Pons (tissue), 1 donor: Measurements from ENCODE around the gene GRWD1.
"Not testable (repeated sequence)": the region's sequence is repeated elsewhere in the genome, so short reads cannot be mapped to it uniquely, and the experiment has no call there.

Experiments used
- DNase-seq: peaks from one replicate; pipeline ENCODE4 v3.0.0-alpha.2; 2016; ENCODE audit warnings: low spot score

Gene GRWD1

DNA sequence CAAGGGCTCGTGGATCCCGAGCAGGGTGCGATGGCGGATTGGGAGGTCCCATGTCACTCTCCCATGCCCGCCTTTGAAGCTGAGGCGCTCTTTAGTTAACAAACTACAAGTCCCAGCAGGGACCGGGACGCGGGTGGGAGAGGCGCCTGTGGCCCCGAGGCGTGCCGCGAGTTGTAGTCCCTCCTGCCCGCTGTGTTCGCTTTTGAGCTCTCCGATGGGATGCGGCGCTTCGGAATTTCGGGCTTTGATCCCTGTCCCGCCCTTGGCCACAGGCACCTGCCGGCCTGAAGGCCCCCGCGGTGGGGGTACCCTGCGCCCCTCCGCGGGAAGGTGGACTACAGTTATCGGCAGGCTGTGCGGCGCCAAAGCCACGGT is 34.4 kb downstream of the GRWD1 start:
- no peak for DNase-seq

DNA sequence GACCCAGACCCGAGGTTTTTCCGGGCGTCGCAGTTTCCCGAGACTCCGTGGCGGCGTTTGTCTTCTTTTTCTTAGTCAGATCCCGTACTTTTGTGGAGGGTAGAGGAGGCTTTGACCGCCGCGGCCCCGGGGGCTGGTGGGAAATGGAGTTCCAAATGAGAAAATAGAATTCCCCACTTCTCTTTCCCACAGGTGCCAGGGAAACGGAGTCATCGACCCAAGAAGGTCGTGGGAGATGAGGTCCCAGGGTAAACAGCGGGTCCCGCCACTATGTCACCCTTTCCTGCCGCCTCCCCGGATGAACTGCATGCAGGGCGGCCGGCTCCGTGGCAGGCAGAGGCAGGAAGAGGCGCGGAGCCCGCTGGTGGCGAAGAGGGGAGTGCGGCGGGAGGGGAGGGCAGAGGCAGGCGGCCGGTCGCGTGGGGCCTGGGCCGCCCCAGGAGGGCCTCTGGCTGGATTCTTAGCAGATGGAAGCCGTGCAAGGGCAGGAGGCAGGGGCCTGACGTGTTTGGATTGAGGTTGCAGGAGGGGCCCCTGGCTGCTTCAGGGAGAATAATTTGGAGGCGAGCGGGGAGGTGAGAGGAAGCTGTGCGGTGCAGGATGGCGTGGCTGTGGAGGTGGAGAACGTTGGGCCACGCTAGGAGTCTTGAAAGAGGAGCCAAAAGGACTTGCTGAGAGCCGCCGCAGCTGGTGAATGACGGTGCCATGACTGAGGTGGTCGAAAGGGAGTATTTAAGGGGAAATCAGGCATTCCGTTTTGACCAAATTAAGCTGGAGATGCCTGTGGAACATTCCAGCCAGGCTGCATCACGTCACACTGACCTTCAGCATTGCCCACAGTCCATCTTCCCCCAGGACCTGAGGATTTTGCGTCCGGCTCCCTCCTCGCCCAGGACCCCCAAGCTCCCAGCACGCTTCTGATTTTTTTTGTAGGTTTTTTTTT is 35.0 kb downstream of the GRWD1 start:
- DNase-seq = peak; percentile 31

DNA sequence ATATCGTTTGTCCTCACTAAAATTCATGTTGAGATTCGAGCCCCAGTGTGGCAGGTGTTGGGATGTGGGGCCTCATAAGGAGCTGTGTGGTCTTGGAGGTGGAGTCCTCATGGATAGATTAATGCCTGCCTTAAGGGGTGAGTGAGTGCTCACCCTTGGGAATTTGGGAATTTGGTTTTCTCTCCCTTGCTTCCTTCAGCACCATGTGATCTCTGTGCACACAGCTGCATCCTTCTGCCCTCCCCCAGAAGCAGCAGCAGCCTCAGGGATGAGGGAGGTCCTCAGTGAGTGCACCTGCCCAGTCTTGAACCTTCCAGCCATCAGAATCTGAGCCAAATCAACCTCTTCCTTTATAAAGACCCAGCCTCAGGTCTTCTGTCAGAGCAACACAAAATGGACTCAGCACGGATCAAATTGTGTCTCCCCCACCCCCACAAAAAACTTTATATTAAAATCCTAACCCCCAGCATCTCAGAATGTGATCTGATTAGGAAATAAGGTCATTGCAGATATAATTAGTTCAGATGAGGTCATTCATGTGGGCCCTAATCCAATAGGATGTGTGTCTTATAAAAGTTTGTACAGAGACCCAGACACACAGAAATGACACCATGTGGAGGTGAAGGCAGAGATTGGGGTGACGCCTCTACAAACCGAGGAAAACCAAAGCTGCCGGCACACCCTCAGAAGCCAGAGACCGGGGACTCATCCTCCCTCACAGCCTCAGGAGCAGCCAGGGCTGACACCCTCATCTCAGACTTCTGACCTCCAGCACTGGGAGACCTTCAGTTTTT is 36.3 kb downstream of the GRWD1 start:
- DNase-seq = no peak

DNA sequence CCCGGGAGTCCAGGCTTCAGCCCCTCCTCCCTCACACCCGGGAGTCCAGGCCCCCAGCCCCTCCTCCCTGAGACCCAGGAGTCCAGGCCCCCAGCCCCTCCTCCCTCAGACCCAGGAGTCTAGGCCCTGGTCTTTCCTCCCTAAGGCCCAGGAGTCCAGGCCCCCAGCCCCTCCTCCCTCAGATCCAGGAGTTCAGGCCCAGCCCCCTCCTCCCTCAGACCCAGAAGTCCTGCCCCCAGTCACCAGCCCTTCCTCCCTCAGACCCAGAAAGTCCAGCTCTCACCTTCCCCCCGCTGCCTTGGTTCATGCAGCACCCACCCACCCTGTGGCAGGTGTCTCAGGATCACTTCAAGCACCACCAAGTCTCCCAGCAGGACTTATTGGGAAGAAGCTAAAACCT is 37.5 kb downstream of the GRWD1 start:
- no peak for DNase-seq

DNA sequence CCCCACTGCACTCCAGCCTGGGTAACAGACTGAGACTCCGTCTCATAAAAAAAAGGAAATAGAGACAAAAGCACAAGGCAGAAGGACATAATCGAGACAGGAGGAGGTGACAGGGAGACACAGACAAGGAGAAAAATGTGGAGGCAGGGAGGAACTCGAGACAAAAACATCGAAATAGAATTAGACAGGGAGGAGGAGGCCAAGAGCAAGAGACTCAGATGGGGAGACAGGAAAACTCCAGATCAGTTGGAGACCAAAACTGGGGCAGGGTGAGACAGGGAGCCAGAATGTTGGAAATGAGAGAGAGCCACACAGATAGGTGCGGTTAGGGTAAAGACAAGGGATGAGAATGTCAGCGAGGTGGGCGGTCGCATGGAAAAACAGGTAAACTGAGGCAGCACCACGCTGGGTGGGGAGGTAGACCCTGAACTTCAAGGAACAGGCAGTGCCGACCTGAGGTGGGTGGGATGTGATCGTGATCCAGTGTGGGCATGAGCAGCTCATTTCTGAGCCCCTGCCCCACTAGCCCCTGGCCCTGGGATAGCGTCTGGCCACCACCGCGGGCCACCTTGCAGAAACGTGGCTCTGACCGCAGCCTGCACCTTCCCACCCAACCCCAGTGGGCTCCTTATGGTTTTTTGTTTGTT is 38.6 kb downstream of the GRWD1 start:
- DNase-seq = no peak

DNA sequence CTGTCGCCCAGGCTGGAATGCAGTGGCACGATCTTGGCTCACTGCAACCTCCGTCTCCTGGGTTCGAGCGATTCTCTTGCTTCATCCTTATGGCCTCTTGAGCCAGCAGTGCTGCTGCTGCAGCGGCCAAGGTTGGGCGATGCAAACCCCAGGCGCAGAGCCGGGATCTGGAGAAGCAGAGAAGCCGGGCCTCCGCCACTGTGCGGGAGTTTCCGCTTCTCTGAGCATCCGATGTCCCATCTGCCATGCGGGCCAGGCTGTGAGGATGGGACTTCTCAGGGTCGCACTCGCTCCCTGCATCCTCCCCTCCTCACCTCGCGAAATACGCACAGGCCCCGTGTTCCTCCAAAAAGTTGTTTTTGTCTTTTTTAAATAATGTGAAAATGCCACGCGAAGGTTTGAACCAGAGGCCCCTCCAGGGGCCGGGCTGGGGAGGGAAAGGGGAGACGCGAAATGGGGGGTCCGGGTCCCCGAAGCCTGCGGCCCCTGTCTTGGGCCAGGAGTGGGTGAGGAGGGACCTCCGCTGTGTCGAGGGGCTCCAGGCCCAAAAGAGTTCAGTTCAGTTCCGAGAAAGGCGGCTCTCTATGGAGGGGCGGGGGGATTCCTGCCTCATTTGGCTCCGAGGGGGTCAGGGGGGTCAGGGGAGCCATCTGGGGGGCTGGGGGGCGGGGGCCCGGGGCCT is 39.3 kb downstream of the GRWD1 start:
- DNase-seq = no peak

DNA sequence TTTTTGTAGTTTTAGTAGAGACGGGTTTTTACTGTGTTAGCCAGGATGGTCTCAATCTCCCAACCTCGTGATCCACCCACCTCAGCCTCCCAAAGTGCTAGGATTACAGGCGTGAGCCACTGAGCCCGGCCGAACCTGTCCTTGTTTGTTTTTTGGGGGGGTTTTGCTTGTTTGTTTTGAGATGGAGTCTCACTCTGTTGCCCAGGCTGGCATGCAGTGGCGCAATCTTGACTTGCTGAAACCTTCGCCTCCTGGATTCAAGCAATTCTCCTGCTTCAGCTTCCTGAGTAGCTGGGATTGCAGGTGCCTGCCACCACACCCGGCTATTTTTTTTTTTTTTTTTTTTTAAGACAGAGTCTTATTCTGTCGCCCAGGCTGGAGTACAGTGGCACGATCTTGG is 40.9 kb downstream of the GRWD1 start:
- DNase-seq = not testable (repeated sequence)

DNA sequence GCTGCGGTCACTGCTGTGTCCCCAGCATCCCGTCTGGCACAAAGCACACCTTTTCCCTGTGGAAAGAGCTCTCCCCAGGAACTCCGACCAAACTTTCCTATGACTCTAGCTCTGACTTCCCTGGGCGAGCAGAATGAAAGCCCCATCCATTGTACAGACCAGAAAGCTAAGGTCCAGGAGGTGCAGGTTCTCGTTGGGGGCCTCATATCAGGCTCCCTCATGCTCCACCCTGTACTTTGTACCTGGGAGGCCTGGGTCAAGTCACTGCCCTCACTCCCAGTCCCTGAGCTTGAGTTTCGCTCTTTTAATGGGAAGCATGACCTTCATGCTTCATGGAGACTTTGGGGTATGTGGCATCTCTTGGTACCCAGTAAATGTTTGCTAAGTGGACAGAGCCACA is 41.8 kb downstream of the GRWD1 start:
- DNase-seq = no peak

DNA sequence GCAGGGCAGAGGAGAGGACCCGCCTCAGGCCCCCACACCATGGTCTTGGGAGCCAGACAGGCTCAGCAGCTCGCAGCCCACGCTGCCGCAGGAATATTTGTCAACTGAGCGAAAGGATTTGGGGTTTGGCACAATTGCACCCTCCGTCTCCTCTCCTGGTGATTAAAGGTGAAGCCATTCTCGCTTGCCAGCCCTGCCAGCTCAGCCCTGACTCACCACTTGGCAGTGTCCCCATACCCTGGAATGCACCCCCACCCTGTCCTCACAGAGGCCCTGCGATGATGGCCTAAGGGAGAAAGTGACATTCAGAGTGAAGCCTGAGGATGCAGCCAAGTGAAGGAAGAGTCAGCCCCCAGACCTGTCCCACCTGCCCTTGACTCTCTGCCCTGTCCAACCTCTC is 42.2 kb downstream of the GRWD1 start:
- DNase-seq = no peak

DNA sequence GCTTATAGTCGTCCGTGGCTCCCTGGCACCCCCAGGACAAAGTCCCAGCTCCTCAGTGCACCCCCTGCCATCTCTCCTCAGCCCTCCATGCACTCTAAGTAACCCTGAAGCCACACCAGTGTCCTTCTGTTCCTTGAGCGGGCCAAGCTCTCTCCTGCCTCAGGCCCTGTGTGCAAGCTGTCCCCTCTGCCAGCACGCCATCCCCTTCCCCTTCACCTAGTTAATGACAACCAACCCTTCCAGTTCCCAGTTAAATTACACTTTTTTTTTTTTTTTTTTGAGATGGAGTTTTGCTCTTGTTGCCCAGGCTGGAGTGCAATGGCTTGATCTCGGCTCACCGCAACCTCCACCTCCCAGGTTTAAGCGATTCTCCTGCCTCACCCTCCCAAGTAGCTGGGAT is 42.7 kb downstream of the GRWD1 start:
- not testable (repeated sequence) for DNase-seq

DNA sequence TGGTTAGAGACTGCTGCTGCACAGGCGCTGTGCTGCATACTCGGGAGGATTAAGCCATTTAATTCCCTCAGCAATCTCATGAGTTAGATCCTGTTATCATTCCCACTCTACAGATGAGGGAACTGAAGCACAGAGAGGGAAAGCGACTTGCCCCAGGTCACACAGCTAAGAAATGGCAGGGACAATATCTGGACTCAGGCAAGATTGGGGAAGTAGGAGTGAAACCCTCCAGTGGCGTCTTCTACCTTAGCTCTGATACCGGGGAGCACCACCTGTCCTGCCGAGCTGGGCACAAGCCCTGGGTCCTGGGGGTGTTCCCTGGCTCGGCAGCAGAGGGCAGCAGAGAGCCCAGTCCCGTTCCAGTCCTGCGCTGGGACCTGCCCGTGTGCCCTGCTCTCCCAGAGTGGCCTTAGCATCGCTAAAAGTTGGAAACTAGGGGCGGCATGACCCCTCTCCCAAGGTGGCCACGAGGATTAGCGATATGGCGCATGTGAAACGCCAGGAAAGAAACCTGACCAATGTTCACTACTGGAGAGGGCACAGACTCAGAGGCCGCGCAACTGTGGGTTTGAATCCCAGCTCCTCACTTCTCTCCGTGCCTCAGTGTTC is 43.9 kb downstream of the GRWD1 start:
- DNase-seq = no peak

DNA sequence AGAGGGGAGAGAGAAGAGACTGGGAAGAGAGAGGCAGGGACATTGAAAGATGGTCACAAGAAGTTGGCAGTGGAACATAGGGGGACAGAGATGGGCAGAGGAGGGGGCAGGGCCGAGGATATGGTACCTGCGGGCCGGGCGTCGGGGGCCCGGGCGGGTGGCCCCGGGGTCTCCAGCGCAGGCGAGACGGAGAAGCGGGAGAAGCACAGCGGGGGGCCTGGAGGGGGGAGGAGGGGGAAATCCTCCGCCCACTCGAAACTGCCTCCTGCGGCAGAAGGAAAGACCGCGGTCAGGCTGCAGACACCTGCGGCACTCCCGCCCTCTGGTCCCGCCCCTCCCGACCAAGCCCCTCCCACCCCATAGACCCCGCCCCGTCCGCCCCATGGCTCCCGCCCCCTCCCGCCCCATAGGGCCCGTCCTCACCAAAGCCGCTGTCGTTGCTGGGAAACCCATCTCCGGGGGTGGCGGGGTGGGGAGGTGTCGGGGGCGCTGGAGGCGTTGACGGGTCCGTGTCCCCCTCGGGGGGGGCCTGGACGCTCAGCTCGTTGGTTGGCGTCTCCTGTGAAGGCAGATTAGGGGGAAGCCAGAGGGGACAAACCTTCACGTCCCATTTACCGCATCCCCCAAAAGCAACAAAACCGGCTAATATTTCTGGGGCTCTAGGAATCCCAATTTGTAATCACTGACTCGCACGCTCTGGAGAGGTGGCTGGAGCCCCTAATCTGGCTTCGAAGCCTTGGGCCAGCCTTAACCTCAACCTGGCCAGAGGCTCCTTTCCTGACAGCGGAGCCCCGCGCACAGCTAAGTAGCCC is 45.4 kb downstream of the GRWD1 start:
- no peak for DNase-seq

DNA sequence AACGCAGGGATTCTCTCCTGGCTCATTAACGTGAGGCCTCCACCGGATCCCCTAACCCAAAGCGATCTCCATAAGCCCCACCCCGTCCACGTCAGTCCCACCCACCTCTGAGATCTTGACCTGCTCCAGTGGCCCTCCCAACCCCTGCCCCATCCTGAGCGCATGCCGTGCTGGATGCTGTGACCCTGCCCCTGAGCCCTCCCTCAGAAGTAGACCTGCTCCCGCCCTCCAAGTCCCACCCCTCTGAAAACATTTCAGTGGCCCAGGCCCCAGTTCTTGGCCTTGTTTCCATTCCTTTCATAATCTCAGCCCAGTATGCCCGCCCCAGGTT is 46.0 kb downstream of the GRWD1 start:
- no peak for DNase-seq

DNA sequence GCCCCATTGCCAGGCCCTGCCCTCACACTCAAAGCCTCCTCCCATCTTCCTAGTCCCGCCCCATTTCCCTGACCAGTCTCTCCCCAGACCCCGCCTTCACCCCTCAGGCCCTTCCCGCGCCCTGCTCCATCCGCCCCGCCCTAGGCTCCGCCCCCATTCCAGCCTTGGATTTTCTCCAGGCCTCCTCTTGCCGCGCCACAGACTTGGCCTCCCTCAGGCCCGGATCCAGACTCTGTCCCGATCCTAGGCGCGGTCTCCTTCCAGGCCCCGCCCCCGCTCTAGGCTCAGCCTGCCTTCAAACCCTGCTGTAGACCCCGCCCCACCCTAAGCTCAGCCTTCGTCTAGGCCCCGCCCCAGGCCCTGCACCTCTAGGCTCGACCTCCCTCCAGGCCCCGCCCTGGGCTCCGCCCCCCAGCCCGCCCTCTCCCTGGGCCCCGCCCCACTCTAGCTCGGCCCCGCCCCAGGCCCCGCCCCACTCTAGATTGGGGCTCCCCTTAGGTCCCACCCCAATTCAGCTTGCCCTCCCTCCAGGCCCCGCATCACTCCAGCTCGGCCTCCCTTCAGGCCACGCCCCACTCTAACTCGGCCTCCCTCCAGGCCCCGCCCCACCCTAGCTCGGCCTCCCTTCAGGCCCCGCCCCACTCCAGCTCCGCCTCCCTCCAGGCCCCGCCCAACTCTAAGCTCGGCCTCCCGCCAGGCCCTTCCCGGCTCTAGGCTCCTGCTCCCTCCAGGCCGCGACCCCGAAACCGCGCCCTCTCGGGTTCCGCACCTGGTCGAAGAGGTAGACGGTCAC is 47.3 kb downstream of the GRWD1 start:
- peak; percentile 84 for DNase-seq

DNA sequence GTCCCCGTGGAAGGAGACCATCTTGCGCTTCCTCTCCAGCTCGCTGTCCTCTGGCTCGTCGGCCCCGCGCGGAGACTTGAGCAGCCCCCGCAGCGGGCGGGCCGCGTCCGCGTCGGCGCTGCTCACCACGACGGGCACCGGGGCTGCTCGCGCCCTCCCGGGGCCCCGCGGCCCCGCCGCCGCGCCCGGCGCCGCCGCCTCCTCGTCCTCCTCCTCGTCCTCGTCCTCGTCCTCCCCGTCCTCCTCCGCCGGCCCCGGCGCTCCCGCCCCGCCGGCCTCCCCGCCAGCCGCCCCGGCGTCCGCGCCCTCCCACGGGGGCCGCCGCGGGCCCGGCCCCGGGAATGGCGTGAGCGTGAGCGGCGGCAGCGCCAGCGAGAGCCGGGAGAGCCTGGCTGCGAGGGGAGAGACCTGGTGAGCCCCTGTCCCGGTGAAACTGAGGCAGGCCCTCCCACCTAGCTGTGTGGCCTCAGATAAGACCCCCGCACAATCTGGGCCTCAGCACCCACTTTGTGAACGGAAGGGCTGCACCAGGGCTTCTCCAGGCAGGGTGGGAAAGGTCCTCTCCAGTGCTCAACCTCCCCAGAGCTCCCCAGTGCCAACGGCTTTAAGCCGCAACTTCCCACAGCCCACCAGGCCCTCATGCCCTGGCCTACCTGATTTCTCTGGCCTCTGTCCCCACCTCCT is 48.1 kb downstream of the GRWD1 start:
- no peak for DNase-seq

DNA sequence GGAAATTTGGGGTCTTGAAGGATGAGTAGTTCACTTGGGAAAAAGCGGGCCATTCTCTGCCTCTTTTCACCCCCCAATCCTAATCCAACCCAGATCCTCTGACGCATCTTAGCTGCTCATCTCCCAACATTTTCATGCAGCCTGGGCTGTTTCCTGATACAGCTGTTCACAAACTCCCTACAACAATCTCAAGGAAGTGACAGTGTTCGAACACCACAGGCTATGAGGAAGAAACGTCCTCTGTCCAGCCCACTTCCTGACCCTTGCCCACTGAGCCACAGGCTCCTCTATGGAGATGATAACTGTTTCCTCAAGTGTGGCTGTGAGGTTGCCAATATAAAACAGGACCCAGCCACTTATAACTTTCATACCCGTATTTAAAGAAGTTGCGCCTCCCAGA is 49.6 kb downstream of the GRWD1 start:
- DNase-seq = no peak

DNA sequence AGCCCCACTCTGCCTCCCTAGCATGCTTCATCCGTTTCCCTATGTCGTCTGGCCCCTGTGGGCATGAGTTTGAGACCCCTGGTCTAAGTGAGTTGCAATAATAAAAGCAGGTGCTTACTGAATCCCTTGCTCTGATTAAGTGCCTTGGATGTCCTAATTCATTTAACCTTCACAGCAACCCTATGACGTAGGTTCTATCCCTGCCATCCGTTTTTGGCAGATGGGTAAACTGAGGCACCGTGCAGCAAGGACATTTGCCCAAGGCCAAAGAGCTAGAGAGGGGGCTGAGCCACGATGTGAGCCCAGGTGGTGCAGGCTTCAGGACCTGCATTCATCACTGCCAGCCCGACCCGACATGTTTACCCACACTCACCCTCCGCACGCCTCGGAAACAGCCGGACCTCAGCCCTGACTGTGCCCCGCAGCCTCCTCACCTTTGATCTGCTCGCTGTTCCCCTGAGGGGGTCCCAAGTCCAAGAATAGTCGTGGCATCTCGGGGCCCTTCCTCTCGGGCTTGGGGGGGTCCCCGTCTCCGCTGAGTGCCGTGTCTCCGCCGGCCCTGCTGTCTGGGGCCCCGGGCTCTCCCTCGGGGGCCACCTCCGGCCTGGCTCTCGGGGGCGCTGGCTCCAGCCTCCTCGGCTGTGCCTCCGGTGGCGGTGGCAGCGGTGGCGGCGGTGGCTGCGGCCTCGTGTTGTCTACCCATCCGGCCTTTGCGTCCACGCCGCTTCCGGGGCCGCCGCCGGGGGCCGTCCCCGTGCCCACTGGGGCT is 51.4 kb downstream of the GRWD1 start:
- DNase-seq = no peak

DNA sequence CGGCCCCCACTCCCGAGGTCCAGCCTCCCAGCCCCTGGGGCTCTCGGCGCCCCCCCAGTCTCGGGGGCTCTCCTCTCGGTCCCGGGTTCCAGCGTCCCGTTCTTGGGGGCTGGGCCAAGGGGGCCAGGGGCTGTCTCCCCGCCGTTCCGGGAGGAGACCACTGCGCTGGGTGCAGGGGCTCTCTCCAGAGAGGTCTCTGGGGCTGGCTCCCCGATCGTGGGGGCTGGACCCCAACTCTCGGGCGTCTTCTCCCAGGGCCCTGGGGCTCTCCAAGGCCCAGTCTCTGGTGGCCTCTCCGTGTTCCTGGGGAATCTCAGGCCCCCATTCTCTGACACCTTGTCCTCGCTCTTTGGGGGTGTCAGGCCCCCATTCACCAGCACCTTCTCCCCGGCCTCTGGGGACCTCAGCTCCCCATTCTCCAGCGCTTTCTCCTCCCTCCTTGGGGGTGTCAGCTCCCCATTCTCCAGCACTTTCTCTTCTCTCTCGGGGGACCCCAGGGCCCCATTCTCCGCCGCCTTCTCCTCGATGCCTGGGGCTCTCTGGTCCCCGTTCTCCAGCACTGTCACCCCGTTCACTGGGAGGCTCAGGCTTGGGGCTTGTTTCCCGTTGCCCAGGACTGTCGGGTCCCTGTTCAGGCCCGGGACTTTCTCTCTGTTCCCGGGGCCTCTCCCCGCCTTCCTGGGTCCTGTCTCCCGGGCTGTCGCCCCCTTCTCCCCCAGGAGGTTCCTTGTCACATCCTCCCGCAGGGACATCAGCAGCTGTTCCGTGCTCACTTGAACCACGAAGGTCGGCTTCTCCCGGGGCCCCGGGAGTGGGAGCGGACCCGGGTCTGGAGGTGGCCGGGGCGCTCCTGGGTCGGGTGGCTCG is 52.2 kb downstream of the GRWD1 start:
- no peak for DNase-seq
